ENCODE data around the gene COL13A1. TPM values are rescaled to one million over a fixed set of nuclear protein-coding genes. Genes with fewer than 3 reads are reported as not detected.

The COL13A1 gene
- total RNA-seq, 1 donor from 2014 or later: 9.5 TPM

DNA sequence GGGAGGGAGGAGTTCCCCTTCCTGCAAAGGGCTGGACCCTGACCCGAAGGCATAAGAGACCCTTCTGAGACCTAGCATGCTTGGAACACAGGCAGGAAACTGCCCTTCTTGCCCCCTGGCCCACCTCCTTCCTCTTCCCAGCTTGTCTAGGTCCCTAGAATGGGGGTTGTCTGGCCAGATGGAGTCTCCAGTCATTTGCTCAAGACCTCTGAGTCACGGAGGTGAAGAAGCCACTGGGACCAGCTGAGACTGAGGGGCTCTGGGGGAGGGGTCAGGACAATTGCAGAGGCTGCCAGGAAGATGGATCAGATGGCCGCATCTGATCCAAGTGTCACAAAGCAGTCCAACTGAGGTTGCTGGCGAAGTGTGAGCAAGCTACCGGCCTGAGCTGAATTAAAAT, 46.2 kb downstream of the COL13A1 start:
- no peaks in the 10 kb centered on the region for H3K36me3 Mint-ChIP-seq (ENCODE audit: low read depth)
- H3K27me3 Mint-ChIP-seq (ENCODE audit: low read depth): no peaks in the 10 kb centered on the region
- no peak for DNase-seq (ENCODE audit: low read depth, low spot score)
- TF ChIP-seq, protein P1, sequence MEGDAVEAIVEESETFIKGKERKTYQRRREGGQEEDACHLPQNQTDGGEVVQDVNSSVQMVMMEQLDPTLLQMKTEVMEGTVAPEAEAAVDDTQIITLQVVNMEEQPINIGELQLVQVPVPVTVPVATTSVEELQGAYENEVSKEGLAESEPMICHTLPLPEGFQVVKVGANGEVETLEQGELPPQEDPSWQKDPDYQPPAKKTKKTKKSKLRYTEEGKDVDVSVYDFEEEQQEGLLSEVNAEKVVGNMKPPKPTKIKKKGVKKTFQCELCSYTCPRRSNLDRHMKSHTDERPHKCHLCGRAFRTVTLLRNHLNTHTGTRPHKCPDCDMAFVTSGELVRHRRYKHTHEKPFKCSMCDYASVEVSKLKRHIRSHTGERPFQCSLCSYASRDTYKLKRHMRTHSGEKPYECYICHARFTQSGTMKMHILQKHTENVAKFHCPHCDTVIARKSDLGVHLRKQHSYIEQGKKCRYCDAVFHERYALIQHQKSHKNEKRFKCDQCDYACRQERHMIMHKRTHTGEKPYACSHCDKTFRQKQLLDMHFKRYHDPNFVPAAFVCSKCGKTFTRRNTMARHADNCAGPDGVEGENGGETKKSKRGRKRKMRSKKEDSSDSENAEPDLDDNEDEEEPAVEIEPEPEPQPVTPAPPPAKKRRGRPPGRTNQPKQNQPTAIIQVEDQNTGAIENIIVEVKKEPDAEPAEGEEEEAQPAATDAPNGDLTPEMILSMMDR (conservative IDR thresholded peaks at IDR 0.05): no peak
- H3K4me3 Mint-ChIP-seq: peak overlapping the region; percentile 34
- no peak overlapping the region for H3K27ac Mint-ChIP-seq (ENCODE audit: unreplicated experiment)
- no peaks in the 10 kb centered on the region for H3K9me3 Mint-ChIP-seq
- H3K4me1 Mint-ChIP-seq: peaks cover 71% of the 10 kb centered on the region

DNA sequence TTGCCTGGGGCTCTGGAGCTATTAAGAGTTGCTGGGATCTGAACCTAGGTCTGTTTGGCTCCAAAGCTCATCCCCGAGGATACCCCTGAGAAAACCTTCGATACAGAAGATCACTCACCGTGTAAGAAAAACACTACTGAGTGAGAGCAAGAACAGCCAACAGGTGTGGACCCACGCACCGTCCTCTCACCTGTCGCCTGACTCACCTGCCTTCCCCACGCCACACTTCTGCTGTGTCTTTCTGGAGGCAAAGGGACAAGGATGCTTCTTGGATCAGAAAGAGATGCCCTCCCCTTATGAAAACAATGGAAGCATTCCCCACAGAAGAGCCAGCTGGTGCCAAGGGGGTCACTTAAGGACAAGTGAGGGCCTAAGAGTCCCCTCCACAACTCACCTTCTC, 46.7 kb downstream of the COL13A1 start:
- H3K27me3 Mint-ChIP-seq (ENCODE audit: low read depth): no peaks in the 10 kb centered on the region
- peak overlapping the region; percentile 34 for H3K4me3 Mint-ChIP-seq
- H3K36me3 Mint-ChIP-seq (ENCODE audit: low read depth): no peaks in the 10 kb centered on the region
- H3K4me1 Mint-ChIP-seq: peaks cover 75% of the 10 kb centered on the region
- H3K9me3 Mint-ChIP-seq: no peaks in the 10 kb centered on the region
- H3K27ac Mint-ChIP-seq (ENCODE audit: unreplicated experiment): no peak overlapping the region
- TF ChIP-seq, protein P1 (conservative IDR thresholded peaks at IDR 0.05): no peak
- no peak for DNase-seq (ENCODE audit: low read depth, low spot score)

DNA sequence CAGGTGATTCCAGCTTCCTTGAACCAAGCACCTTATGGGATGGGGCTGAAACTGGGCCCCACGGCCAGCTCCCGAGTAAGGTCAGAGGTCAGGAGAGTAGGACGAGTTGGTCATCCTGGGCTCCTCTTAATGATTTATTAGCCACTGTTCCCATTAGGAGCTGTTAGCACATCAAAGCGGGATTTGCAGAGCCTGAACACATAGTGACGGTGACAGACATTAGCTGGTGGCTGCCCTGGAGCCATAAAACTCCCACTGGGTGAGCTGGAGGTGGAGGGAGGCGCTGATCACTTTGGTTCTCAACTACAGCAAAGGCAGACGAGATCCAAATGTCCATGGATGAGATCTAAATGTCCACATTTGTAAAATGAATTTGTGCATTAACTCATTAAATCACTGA, 48.1 kb downstream of the COL13A1 start:
- DNase-seq (ENCODE audit: low read depth, low spot score): no peak
- Mint-ChIP-seq H3K27me3 (ENCODE audit: low read depth) (no peaks in the 10 kb centered on the region), H3K4me1 (peaks cover 67% of the 10 kb centered on the region), H3K27ac (ENCODE audit: unreplicated experiment) (peak overlapping the region; percentile 28), H3K36me3 (ENCODE audit: low read depth) (no peaks in the 10 kb centered on the region), H3K4me3 (no peak overlapping the region), H3K9me3 (no peaks in the 10 kb centered on the region)
- TF ChIP-seq, protein P1 (conservative IDR thresholded peaks at IDR 0.05): no peak

DNA sequence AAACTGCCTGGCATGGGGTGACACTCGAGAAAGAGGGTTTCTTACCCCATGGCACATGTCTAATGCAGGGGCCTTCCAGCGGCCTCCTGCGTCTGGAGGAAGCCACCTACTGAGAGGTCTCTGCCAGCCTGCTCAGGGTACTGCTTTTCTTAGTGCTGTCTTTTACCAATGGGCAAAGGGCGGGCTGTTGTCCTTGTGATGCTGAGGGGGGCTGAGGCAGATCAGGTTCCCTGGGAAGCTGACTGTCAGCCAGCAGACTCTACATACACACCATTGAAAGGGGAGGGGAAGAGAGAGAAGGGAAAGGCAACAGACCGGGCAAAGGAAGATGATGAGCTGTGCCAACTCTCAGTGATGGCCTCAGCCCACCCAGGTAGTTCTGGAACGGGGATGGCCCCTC, 48.7 kb downstream of the COL13A1 start:
- no peak for DNase-seq (ENCODE audit: low read depth, low spot score)
- TF ChIP-seq, protein P1 (conservative IDR thresholded peaks at IDR 0.05): no peak
- Mint-ChIP-seq H3K4me3 (no peak overlapping the region), H3K27ac (ENCODE audit: unreplicated experiment) (no peak overlapping the region), H3K9me3 (no peaks in the 10 kb centered on the region), H3K27me3 (ENCODE audit: low read depth) (no peaks in the 10 kb centered on the region), H3K4me1 (peaks cover 66% of the 10 kb centered on the region), H3K36me3 (ENCODE audit: low read depth) (no peaks in the 10 kb centered on the region)

DNA sequence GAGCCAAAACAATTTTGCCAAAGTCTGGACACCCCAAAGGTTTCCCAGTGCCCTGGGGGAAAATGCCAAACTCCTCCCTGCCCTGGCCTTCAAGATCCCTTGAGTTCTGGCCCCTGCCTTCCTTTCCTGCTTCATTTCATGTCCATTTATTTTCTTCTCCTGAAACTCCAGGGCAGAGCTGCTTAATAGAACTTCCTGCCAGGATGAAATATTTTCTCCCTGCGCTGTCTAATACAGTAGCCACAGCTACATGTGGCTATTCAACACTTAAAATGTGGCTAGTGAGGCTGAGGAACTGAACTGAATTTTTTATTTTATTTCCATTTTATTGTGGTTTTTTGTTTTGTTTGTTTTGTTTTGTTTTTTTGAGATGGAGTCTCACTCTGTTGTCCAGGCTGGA, 49.6 kb downstream of the COL13A1 start:
- peaks cover 61% of the 10 kb centered on the region for H3K4me1 Mint-ChIP-seq
- no peaks in the 10 kb centered on the region for H3K9me3 Mint-ChIP-seq
- DNase-seq (ENCODE audit: low read depth, low spot score): no peak
- H3K36me3 Mint-ChIP-seq (ENCODE audit: low read depth): no peaks in the 10 kb centered on the region
- TF ChIP-seq, protein P1 (conservative IDR thresholded peaks at IDR 0.05): no peak
- H3K27me3 Mint-ChIP-seq (ENCODE audit: low read depth): no peaks in the 10 kb centered on the region
- no peak overlapping the region for H3K4me3 Mint-ChIP-seq
- H3K27ac Mint-ChIP-seq (ENCODE audit: unreplicated experiment): no peak overlapping the region

DNA sequence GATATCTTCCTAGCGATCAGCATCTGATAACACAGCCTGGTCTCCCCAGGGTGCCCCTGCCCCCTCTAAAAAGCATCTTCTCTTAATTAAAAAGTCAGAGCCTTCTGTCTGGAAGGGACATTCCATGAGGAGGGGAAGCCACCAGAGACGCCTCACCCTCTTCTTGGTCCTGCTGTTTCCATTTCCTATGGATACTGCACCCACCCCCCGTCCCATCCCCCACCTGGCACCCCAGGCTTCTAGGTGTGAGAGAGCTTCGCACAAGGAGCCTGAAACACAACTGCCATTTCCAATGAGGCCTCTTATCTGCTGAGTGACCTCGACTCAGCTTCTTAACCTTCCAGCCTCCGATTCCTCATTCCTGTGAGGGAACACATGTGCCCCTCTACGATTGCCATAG, 51.4 kb downstream of the COL13A1 start:
- no peak overlapping the region for H3K27ac Mint-ChIP-seq (ENCODE audit: unreplicated experiment)
- H3K4me1 Mint-ChIP-seq: peaks cover 55% of the 10 kb centered on the region

More for the DNA sequence above, 51.4 kb downstream of the COL13A1 start:
- no peaks in the 10 kb centered on the region for H3K36me3 Mint-ChIP-seq (ENCODE audit: low read depth)
- DNase-seq (ENCODE audit: low read depth, low spot score): no peak
- H3K4me3 Mint-ChIP-seq: no peak overlapping the region
- TF ChIP-seq, protein P1 (conservative IDR thresholded peaks at IDR 0.05): no peak
- no peaks in the 10 kb centered on the region for H3K9me3 Mint-ChIP-seq
- no peaks in the 10 kb centered on the region for H3K27me3 Mint-ChIP-seq (ENCODE audit: low read depth)

Measured in neural crest cell (in vitro differentiated cells).